Measurements from ENCODE around the gene ALDH9A1. TPM values are rescaled to one million over a fixed set of nuclear protein-coding genes. Genes with fewer than 3 reads are reported as not detected.

ALDH9A1 gene
- total and polyA plus RNA-seq, 2 experiments from 2014 or later, result 100 to 107 TPM

- Histone ChIP-seq H3K4me1 (ENCODE audit: insufficient read depth) (peaks cover 20% of the 10 kb centered on the region; the same call in 1 of the 2 replicates), H3K27me3 (replicated peaks; ENCODE audit: insufficient read depth) (no peaks in the 10 kb centered on the region), H3K9me2 (ENCODE audit: insufficient read depth) (no peaks in the 10 kb centered on the region), H3K4me2 (ENCODE audit: unreplicated experiment) (peak overlapping the region; percentile 11), H3K36me3 (ENCODE audit: low read depth) (peaks cover 8% of the 10 kb centered on the region), H3K79me2 (ENCODE audit: insufficient read depth) (peaks cover 100% of the 10 kb centered on the region), H3K9ac (no peak overlapping the region), H4K20me1 (ENCODE audit: insufficient read depth) (peaks cover 10% of the 10 kb centered on the region; the same call in 1 of the 2 replicates), H3K4me3 (no peak overlapping the region), H3K27ac (no peak overlapping the region), H2AFZ (no peak overlapping the region), H3K9me3 (ENCODE audit: low read depth) (no peaks in the 10 kb centered on the region), H3F3A (ENCODE audit: insufficient read depth) (peaks cover 8% of the 10 kb centered on the region; the same call in 1 of the 2 replicates)
- in situ Hi-C loops (cut with MboI), result no loop called here
- WGBS, 2 experiments (ENCODE audit: low coverage in 1 of 2, low lambda C conversion rate in 2 of 2, missing lambda C conversion rate in 2 of 2), result 77 to 81% methylated on average over 8 of the region's 8 CpGs
- TF ChIP-seq EZH2phosphoT487 (IDR thresholded peaks at IDR 0.05; ENCODE audit: insufficient read depth, low read depth) (no peak), EZH2 (IDR thresholded peaks at IDR 0.05; ENCODE audit: insufficient read depth, poor library complexity, severe bottlenecking) (no peak)
- DNase-seq, result no peak
Measured at GRCh38 chr1:165645654-165646366, 52.6 kb downstream of the ALDH9A1 start.

GRCh38 chr1:165644064-165644735, 54.2 kb downstream of the ALDH9A1 start:
- peak; percentile 34 for DNase-seq

GRCh38 chr1:165641231-165641987, 57.0 kb downstream of the ALDH9A1 start:
- peaks cover 6% of the 10 kb centered on the region; the same call in 1 of the 2 replicates for H3K36me3 ChIP-seq (ENCODE audit: low read depth)
- no peak for TF ChIP-seq EZH2 (IDR thresholded peaks at IDR 0.05; ENCODE audit: insufficient read depth, poor library complexity, severe bottlenecking)
- TF ChIP-seq EZH2phosphoT487 (IDR thresholded peaks at IDR 0.05; ENCODE audit: insufficient read depth, low read depth), result no peak
- H4K20me1 ChIP-seq (ENCODE audit: insufficient read depth), result 0 out of 2 replicates have a peak, but pooled peaks cover 8% of the 10 kb centered on the region
- WGBS, 2 experiments (ENCODE audit: low coverage in 1 of 2, low lambda C conversion rate in 2 of 2, missing lambda C conversion rate in 2 of 2), result 32 to 38% methylated on average over 2 of the region's 2 CpGs
- H3K9me2 ChIP-seq (ENCODE audit: insufficient read depth), result no peaks in the 10 kb centered on the region
- peak; percentile 60 for DNase-seq
- H3K27ac ChIP-seq, result no peak overlapping the region
- peaks cover 52% of the 10 kb centered on the region for H3K4me1 ChIP-seq (ENCODE audit: insufficient read depth)
- in situ Hi-C loops (cut with MboI), result no loop called here
- H3K4me3 ChIP-seq, result no peak overlapping the region
- peaks cover 34% of the 10 kb centered on the region for H3F3A ChIP-seq (ENCODE audit: insufficient read depth)
- H2AFZ ChIP-seq, result no peak overlapping the region
- peaks cover 97% of the 10 kb centered on the region for H3K79me2 ChIP-seq (ENCODE audit: insufficient read depth)
- H3K27me3 ChIP-seq (replicated peaks; ENCODE audit: insufficient read depth), result no peaks in the 10 kb centered on the region
- no peaks in the 10 kb centered on the region for H3K9me3 ChIP-seq (ENCODE audit: low read depth)
- H3K4me2 ChIP-seq (ENCODE audit: unreplicated experiment), result no peak overlapping the region
- H3K9ac ChIP-seq, result no peak overlapping the region

More at GRCh38 chr1:165644064-165644735, 54.2 kb downstream of the ALDH9A1 start:
- Histone ChIP-seq H3F3A (ENCODE audit: insufficient read depth) (peaks cover 8% of the 10 kb centered on the region), H3K4me2 (ENCODE audit: unreplicated experiment) (no peak overlapping the region), H3K4me1 (ENCODE audit: insufficient read depth) (peaks cover 32% of the 10 kb centered on the region), H3K9me2 (ENCODE audit: insufficient read depth) (no peaks in the 10 kb centered on the region), H3K27me3 (replicated peaks; ENCODE audit: insufficient read depth) (no peaks in the 10 kb centered on the region), H3K27ac (no peak overlapping the region), H2AFZ (no peak overlapping the region), H3K9me3 (ENCODE audit: low read depth) (no peaks in the 10 kb centered on the region), H3K4me3 (no peak overlapping the region), H4K20me1 (ENCODE audit: insufficient read depth) (peaks cover 15% of the 10 kb centered on the region; the same call in 1 of the 2 replicates), H3K9ac (no peak overlapping the region), H3K36me3 (ENCODE audit: low read depth) (peaks cover 6% of the 10 kb centered on the region; the same call in 1 of the 2 replicates), H3K79me2 (ENCODE audit: insufficient read depth) (peaks cover 100% of the 10 kb centered on the region)
- 69 to 74% methylated on average over 2 of the region's 2 CpGs for WGBS, 2 experiments (ENCODE audit: low coverage in 1 of 2, low lambda C conversion rate in 2 of 2, missing lambda C conversion rate in 2 of 2)
- in situ Hi-C loops (cut with MboI), result no loop called here
- TF ChIP-seq EZH2phosphoT487 (IDR thresholded peaks at IDR 0.05; ENCODE audit: insufficient read depth, low read depth), result no peak
- no peak for TF ChIP-seq EZH2 (IDR thresholded peaks at IDR 0.05; ENCODE audit: insufficient read depth, poor library complexity, severe bottlenecking)
